GM12878 (cell line): ENCODE data around the gene CNTN4. TPM values are rescaled to one million over a fixed set of nuclear protein-coding genes. Genes with fewer than 3 reads are reported as not detected.

Experiments used
- ATAC-seq: fragments of 200-7000 bp; cut with Tn5 transposase; 3 replicates; pipeline ENCODE4 v1.9.1; 2020; ENCODE audit warnings: mild to moderate bottlenecking, moderate library complexity
- BruUV-seq: library from RNA; stranded (reverse); fragments of 400-500 nt; replicated peaks from 2 replicates; lab custom pipeline; 2021; lab: Mats Ljungman, UMichigan
- CTCF ChIA-PET: fragments of 300-600 bp; sonication (Branson Sonifier 250); formaldehyde crosslinking; extraction: SDS; loops from one replicate; lab custom pipeline; 2021; ENCODE audit warnings: inconsistent platforms; lab: Yijun Ruan, JAX
- POLR2A ChIA-PET: fragments of 350-600 bp; formaldehyde crosslinking; extraction: SDS; loops from one replicate; lab custom pipeline; 2021; ENCODE audit warnings: inconsistent platforms; lab: Charles Lee
- RAD21 ChIA-PET: fragments of 300-600 bp; sonication (Branson Sonifier 250); formaldehyde crosslinking; loops from one replicate; lab custom pipeline; 2023; ENCODE audit warnings: antibody characterized with exemption; ENCODE audit not compliant: unreplicated experiment; lab: Charles Lee
- SMC1A ChIA-PET: fragments of 300-600 bp; sonication (Branson Sonifier 250); formaldehyde crosslinking; loops from one replicate; lab custom pipeline; 2023; ENCODE audit not compliant: unreplicated experiment, uncharacterized antibody; lab: Charles Lee
- DNase-seq: peaks from one replicate; pipeline ENCODE4 v3.0.0-alpha.2; 2011; ENCODE audit warnings: low read depth, low spot score
- FAIRE-seq: peaks from 3 replicates; lab custom pipeline; 2011; peaks lifted over from hg19 to GRCh38; lab: Jason Lieb, UNC
- H2AFZ ChIP-seq: 2 replicates; pipeline ENCODE4 v1.6.0; 2011; ENCODE audit warnings: low read depth, low read length, control low read depth; ENCODE audit not compliant: control insufficient read depth
- H3K27ac ChIP-seq: 2 replicates; pipeline ENCODE4 v1.5.1; 2011; ENCODE audit warnings: control low read depth; ENCODE audit not compliant: control insufficient read depth, insufficient read depth
- H3K27me3 ChIP-seq, 2 experiments: replicated peaks in 1 of 2; 2 replicates each; pipeline versions ENCODE4 v1.6.0 to v1.6.1; 2011; ENCODE audit warnings: low read length in 1 of 2; ENCODE audit not compliant: control insufficient read depth in 2 of 2, insufficient read depth in 2 of 2
- H3K36me3 ChIP-seq, 2 experiments: 2 replicates each; pipeline ENCODE4 v1.5.1; 2011; ENCODE audit warnings: low read length in 1 of 2; ENCODE audit not compliant: control insufficient read depth in 2 of 2, insufficient read depth in 2 of 2
- H3K4me1 ChIP-seq: 2 replicates; pipeline ENCODE4 v1.6.1; 2011; ENCODE audit warnings: mild to moderate bottlenecking, low read length, moderate library complexity, mixed read lengths; ENCODE audit not compliant: control insufficient read depth, insufficient read depth
- H3K4me2 ChIP-seq: 2 replicates; pipeline ENCODE4 v1.6.0; 2011; ENCODE audit warnings: control low read depth; ENCODE audit not compliant: control insufficient read depth, insufficient read depth
- H3K4me3 ChIP-seq: fragments of 200-600 bp; sonication (generic); 2 replicates; pipeline ENCODE4 v1.5.1; 2016
- H3K79me2 ChIP-seq: 2 replicates; pipeline ENCODE4 v1.6.0; 2011; ENCODE audit warnings: low read length; ENCODE audit not compliant: control insufficient read depth, insufficient read depth
- H3K9ac ChIP-seq: 2 replicates; pipeline ENCODE4 v1.8.0; 2011; ENCODE audit warnings: low read length, control low read depth, mixed read lengths; ENCODE audit not compliant: control insufficient read depth, insufficient read depth
- H3K9me3 ChIP-seq: replicated peaks from 3 replicates; pipeline ENCODE4 v1.5.1; 2011; ENCODE audit warnings: mild to moderate bottlenecking, low read length; ENCODE audit not compliant: control insufficient read depth, insufficient read depth
- H4K20me1 ChIP-seq: 2 replicates; pipeline ENCODE4 v1.6.0; 2011; ENCODE audit not compliant: control insufficient read depth, insufficient read depth
- BMI1 ChIP-seq: fragments of 450-650 bp; IDR thresholded peaks from 2 replicates; pipeline ENCODE4 v1.6.1; 2016; ENCODE audit warnings: mild to moderate bottlenecking, moderate library complexity, borderline replicate concordance
- CBFB ChIP-seq: IDR thresholded peaks from 2 replicates; pipeline ENCODE4 v1.6.1; 2016; ENCODE audit warnings: antibody characterized with exemption, low read depth
- MTA2 ChIP-seq: fragments of 450-650 bp; IDR thresholded peaks from 2 replicates; pipeline ENCODE4 v1.6.1; 2016; ENCODE audit warnings: low read depth, mild to moderate bottlenecking, moderate library complexity
- WGBS: methylation state at CpG from one replicate; pipeline ENCODE4 v1.1.6; 2016; ENCODE audit warnings: low lambda C conversion rate; ENCODE audit not compliant: insufficient replicate concordance, insufficient coverage; ENCODE audit errors: missing lambda C conversion rate; 5-methylcytosine and 5-hydroxymethylcytosine counted together
- in situ Hi-C: fragments of 300-500 bp; cut with MboI; formaldehyde crosslinking; loops from 9 replicates; pipeline ENCODE4 v1.14.3; 2018; ENCODE audit warnings: mixed read lengths
- intact Hi-C: fragments of 100-400 bp; cut with micrococcal nuclease; formaldehyde crosslinking; loops from one replicate; pipeline ENCODE4 v1.14.2; 2022; ENCODE audit not compliant: unreplicated experiment
- polyA plus RNA-seq, 11 experiments: library from polyadenylated mRNA; depleted of rRNA in 4 of 11; unstranded in 6 of 11; stranded (reverse) in 5 of 11; fragments of >200 nt; fragmentation: Nextera tagmentation in 4 of 11; fragmentation: Illumina TruSeq in 1 of 11; extraction: Ambion mirVana in 4 of 11; extraction: Trizol in 1 of 11; gene quantifications; 1 replicate in 1 of 11; 2 replicates in 10 of 11; pipeline versions ENCODE4 v1.2.1 to v1.2.3, GENCODE V29; 2011 to 2016; ENCODE audit warnings: inconsistent platforms in 2 of 11, missing spikeins in 2 of 11, low read depth in 1 of 11
- total RNA-seq, 4 experiments: library from RNA; depleted of rRNA in 3 of 4; stranded (reverse); fragments of >200 nt in 3 of 4; fragmentation: Illumina TruSeq in 1 of 4; extraction: Trizol in 1 of 4; gene quantifications; 2 replicates each; pipeline versions ENCODE4 v1.2.1 to v1.2.3, GENCODE V29; 2013 to 2021
- TF ChIP-seq, protein P1 (sequence below): IDR thresholded peaks from 2 replicates; pipeline ENCODE4 v1.6.1; 2012; ENCODE audit warnings: low read depth, low read length, improper control_type of control experiment
- TF ChIP-seq, protein P2 (sequence below): fragments of 450-650 bp; IDR thresholded peaks from 2 replicates; pipeline ENCODE4 v1.6.1; 2018; ENCODE audit warnings: mild to moderate bottlenecking, low read depth, moderate library complexity; ENCODE audit not compliant: partially characterized antibody

The CNTN4 gene
- total and polyA plus RNA-seq, 10 of the 15 experiments (the other 5 are each of a cell fraction or from before 2014, with no cell fraction given), result 0.05 to 0.43 (median 0.15) TPM; not detected in 1

DNA sequence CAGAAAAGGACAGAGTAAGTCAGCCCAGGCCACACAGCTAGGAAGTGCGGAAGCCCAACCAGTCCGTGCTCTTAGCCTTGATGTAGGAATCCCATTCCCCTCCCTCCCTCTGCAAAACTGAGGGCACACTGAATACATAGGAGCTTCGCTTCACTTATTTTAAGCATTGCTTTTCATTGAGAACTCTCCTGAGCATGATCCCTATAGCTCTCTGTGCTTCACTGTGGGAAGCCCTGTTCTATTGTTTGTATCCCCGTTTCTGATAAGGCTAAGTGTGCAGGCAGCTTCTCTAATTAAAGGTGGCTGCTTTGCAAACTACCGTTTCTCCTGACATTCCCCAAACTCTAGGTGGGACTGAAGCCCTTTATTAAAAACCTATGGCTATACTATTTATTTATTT, 981.6 kb downstream of the CNTN4 start (continued):
- TF ChIP-seq, protein P1, sequence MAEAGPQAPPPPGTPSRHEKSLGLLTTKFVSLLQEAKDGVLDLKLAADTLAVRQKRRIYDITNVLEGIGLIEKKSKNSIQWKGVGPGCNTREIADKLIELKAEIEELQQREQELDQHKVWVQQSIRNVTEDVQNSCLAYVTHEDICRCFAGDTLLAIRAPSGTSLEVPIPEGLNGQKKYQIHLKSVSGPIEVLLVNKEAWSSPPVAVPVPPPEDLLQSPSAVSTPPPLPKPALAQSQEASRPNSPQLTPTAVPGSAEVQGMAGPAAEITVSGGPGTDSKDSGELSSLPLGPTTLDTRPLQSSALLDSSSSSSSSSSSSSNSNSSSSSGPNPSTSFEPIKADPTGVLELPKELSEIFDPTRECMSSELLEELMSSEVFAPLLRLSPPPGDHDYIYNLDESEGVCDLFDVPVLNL, result no peak
- no peak for TF ChIP-seq BMI1
- TF ChIP-seq, protein P2, sequence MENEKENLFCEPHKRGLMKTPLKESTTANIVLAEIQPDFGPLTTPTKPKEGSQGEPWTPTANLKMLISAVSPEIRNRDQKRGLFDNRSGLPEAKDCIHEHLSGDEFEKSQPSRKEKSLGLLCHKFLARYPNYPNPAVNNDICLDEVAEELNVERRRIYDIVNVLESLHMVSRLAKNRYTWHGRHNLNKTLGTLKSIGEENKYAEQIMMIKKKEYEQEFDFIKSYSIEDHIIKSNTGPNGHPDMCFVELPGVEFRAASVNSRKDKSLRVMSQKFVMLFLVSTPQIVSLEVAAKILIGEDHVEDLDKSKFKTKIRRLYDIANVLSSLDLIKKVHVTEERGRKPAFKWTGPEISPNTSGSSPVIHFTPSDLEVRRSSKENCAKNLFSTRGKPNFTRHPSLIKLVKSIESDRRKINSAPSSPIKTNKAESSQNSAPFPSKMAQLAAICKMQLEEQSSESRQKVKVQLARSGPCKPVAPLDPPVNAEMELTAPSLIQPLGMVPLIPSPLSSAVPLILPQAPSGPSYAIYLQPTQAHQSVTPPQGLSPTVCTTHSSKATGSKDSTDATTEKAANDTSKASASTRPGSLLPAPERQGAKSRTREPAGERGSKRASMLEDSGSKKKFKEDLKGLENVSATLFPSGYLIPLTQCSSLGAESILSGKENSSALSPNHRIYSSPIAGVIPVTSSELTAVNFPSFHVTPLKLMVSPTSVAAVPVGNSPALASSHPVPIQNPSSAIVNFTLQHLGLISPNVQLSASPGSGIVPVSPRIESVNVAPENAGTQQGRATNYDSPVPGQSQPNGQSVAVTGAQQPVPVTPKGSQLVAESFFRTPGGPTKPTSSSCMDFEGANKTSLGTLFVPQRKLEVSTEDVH, result no peak

DNA sequence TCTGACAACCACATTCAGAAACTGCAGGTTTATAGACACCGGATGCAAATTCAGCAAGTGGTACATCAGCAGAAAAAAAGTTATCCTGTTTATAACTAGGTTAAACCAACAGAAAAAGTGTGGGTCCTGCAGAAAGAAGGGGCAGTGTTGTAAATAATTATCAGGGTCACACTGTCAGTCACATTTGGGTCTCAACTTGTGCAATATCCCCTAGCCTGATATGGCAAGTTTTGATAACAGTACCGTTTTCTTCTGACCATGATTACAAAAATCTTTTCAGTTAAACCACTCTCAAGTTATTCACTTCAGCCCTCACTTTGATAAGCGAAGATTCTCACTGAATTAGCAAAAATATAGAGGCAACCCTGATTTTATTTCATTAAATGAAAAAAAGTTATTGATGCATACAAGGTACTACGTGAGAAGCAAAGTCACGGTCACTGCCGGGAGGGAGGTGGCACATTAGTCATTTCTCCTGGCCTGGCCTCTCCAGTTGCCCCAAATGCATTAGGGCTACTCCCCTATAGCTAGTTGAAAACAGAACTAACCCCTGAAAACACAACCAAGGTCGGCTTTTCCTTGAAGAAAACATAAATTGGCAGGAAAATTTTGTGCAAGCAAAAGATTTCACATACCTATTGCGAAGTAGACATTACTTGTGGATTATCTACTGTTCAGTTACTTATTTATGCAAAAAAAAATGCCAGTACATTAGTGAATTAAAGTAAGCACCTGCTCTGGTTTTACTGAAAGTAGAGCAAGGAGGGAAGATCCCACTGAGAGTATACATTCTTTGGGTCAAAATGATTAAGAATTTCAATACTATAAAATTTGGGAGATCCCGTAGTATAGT, 982.9 kb downstream of the CNTN4 start:
- FAIRE-seq (peak; percentile 52), DNase-seq (no peak), ATAC-seq (peak; percentile 72)
- H2AFZ ChIP-seq, result peak overlapping the region; percentile 9; the same call in 1 of the 2 replicates
- TF ChIP-seq MTA2, result no peak
- TF ChIP-seq CBFB, result no peak
- ChIA-PET CTCF (no interaction called here), SMC1A (interaction anchor here (0.6 to 1.7 kb wide), 2 partner anchors 12 to 20 kb away, joined by 3 to 5 read pairs; no protein-coding TSS in a partner anchor), RAD21 (no interaction called here), POLR2A (no interaction called here)
- intact Hi-C loops (no loop called here), in situ Hi-C loops (no loop called here)
- H3K27ac ChIP-seq, result no peak overlapping the region
- no peak overlapping the region for H3K4me3 ChIP-seq
- H3K4me1 ChIP-seq, result peaks cover 23% of the 10 kb centered on the region
- peak overlapping the region; percentile 80 for H3K4me2 ChIP-seq
- no peaks in the 10 kb centered on the region for H3K27me3 ChIP-seq
- no peaks in the 10 kb centered on the region for H3K79me2 ChIP-seq
- no peaks in the 10 kb centered on the region; the same call in 2 of the 3 replicates for H3K9me3 ChIP-seq
- H3K36me3 ChIP-seq, result no peaks in the 10 kb centered on the region
- BruUV-seq, result no TSS peak
- no peaks in the 10 kb centered on the region for H4K20me1 ChIP-seq
- H3K9ac ChIP-seq, result no peak overlapping the region
- WGBS, result 17% methylated on average over 9 of the region's 9 CpGs
